Esophagus mucosa (tissue), 1 donor: ENCODE data around the gene IL3RA. TPM values are rescaled to one million over a fixed set of nuclear protein-coding genes. Genes with fewer than 3 reads are reported as not detected.
"Not testable (repeated sequence)": the region's sequence is repeated elsewhere in the genome, so short reads cannot be mapped to it uniquely, and the experiment has no call there.

Source experiments
- ATAC-seq: fragments of 200-7000 bp; cut with Tn5 transposase; one replicate; pipeline ENCODE4 v1.9.1; 2020
- total RNA-seq: library from RNA; stranded (reverse); gene quantifications from one replicate; pipeline ENCODE4 v1.2.4, GENCODE V29; 2023
- donor health status: DM: yes; HTN: yes; CAD: no.

The IL3RA gene
- 1.2 TPM for total RNA-seq

- ATAC-seq, result no peak
These were observed at the start of gene IL3RA for GRCh38 chrX:1336331-1336943. TSS of gene IL3RA (plus strand) at chrX:1336785. CDS start at chrX:1341766, 4,981 bp downstream.

- ATAC-seq, result no peak
These were observed 47.0 kb upstream of the IL3RA start for GRCh38 chrX:1289535-1289934.

DNA sequence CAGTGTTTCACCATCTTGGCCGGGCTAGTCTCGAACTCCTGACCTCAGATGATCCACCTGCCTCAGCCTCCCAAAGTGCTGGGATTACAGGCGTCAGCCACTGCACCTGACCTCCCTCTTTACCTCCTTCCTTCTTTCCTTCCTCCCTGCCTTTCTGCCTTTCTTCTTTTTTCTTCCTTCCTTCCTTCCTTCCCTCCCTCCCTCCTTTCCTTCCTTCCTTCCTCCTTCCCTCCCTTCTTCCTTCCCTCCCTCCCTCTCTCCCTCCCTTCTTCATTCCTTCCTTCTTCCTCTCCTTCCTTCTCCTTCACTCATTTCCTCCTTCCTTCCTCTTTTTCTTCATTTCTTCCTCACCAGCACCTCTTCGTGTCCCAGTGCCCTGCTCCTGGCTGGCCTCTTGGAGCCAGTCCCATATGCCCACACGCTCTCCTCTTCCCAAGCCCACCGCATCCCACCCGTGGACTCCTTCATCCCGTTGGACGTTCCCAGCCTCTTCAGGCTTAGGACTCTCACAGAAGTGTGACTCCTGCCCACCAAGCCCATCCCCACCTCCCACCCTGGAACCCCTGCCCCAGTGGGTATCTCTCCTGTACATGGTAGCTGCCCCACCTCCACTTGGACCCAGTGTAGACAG lies 45.4 kb upstream of the IL3RA start:
- ATAC-seq, result no peak

DNA sequence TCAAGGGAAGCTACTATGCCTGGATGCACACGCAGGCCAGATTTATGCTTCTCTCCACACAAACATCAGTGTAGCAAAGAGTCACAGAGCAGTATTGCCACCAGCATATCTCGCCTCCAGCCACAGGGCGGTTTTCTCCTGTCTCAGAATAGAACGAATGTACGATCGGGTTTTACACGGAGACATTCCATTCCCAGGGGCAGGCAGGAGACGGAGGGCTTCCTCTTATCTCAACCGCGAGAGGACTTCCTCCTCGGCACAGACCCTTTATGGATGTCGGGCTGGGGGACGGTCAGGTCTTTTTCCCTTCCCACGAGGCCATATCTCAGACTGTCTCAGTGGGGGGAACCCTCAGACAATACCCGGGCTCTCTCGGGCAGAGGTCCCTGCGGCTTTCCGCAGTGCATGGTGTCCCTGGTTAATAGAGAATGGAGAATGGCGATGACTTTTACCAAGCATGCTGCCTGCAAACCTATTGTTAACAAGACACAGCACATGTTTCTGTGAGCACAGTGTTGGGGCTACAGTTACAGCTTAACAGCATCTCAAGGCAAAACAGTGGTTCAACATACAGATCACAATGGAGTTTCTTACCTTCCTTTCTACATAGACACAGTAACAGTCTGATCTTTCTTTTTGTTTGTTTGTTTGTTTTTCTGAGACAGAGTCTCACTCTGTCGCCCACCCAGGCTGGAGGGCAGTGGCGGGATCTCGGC lies 43.9 kb upstream of the IL3RA start:
- no peak for ATAC-seq

DNA sequence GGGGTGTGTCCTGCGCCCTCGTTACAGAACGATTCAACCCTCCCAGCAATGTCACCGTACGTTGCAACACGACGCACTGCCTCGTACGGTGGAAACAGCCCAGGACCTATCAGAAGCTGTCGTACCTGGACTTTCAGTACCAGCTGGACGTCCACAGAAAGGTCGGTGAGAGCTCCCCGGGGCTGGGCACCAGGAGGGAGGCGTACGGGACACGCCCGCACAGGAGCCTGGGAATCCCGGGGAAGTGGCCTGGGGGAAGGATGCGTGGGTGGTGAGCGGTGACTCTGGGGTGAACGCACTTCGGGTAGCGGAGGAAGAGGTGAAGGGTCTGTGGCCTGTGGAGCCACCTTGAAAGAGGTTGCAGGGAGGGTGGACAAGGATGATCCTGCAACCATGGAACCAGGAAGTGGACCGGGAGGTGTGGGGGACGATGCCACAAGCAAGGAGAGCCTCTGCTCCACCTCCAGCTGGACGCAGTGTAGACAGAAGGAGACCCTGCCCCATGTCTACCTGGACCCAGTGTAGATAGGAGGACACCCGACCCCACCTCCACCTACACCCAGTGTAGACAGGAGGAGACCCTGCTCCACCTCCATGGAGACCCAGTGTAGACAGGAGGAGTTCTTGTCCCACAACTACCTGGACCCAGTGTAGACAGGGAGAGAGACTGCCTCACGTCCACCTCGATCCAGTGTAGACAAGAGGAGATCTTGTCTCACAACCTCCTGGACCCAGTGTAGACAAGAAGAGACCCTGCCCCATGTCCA lies 42.1 kb upstream of the IL3RA start:
- ATAC-seq, result peak; percentile 41

- ATAC-seq, result no peak
These were observed 41.0 kb upstream of the IL3RA start for GRCh38 chrX:1295550-1295949.

DNA sequence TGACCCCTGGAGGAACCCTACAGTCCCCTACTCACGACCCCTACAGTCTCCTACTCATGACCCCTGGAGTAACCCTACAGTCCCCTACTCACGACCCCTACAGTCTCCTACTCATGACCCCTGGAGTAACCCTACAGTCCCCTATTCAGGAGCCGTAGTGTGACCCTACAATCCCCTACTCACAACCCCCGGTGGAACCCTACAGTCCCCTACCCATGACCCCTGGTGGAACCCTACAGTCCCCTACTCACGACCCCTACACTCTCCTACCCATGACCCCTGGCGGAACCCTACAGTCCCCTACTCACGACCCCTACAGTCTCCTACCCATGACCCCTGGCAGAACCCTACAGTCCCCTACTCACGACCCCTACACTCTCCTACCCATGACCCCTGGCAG lies 39.0 kb upstream of the IL3RA start:
- ATAC-seq, result not testable (repeated sequence)

DNA sequence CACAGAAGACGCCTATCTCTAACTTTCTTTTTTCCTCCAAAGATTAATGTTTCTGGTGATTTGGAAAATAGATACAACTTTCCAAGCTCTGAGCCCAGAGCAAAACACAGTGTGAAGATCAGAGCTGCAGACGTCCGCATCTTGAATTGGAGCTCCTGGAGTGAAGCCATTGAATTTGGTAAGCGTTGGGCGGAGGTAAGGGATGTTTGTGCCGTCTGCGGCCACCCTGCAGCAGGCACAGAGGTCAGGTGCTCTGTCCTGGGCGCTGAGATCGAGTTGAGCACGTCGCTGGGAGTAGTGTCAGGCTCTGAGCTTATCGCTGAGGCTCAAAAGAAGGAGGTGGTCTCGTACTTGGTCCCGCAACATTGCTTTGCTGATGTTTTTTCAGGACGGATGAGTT lies 36.1 kb upstream of the IL3RA start:
- ATAC-seq, result no peak

GRCh38 chrX:1305411-1305810 lies 31.2 kb upstream of the IL3RA start:
- ATAC-seq, result no peak

DNA sequence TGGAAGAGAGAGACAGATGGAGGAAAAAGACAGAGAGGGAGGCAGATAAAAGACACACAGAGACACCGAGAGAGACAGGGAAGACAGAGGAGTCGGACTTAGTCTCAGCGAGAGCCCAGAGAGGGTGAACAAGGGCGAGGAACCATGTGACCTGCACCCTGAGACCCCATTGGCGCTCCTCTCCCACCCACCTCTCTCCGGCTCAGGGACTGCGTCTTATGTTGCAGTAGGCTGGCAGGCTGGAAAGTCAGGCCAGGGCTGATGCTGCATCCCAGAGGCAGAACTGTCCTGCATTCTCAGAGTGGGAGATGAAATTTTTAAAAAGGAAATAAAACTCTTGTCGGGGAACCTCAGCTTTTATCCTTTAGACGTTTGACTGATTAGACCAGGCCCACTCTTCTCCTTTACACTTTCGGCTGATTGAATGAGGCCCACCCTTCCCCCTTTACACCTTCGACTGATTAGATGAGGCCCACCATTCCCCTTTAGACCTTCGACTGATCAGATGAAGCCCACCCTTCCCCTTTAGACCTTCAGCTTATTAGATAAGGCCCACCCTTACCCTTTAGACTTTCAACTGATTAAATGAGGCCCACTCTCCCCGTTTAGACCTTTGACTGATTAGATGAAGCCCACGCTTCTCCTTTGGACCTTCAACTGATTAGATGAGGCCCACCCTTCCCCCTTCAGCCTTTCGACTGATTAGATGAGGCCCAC lies 29.5 kb upstream of the IL3RA start:
- peak; percentile 23 for ATAC-seq

GRCh38 chrX:1307626-1308340 lies 28.8 kb upstream of the IL3RA start:
- ATAC-seq, result no peak

DNA sequence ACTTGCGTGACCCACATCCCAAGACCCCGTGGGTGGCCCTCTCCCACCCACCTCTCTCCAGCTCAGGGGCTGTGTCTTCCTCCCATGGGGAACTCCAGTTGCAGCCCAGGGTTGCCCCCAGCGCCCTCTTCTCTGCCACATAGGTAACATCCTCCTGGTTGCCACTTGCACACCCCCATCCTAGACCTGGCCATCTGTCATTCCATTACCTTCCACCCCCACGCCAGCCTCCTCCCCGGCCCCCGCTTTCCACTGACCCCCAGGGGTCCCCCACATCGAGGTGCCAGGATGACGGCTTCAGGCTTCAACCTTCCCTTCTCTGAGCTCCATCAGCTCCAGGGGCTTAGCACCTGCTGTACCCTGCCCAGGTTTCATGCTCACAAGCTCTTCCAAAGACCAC lies 28.1 kb upstream of the IL3RA start:
- no peak for ATAC-seq

- ATAC-seq, result not testable (repeated sequence)
These were observed 27.7 kb upstream of the IL3RA start for GRCh38 chrX:1308917-1309316.

- ATAC-seq, result no peak
These were observed 22.8 kb upstream of the IL3RA start for GRCh38 chrX:1313788-1314187.

GRCh38 chrX:1316527-1316926 lies 20.1 kb upstream of the IL3RA start:
- peak; percentile 44 for ATAC-seq

- no peak for ATAC-seq
These were observed 14.9 kb upstream of the IL3RA start for GRCh38 chrX:1321674-1322073.

DNA sequence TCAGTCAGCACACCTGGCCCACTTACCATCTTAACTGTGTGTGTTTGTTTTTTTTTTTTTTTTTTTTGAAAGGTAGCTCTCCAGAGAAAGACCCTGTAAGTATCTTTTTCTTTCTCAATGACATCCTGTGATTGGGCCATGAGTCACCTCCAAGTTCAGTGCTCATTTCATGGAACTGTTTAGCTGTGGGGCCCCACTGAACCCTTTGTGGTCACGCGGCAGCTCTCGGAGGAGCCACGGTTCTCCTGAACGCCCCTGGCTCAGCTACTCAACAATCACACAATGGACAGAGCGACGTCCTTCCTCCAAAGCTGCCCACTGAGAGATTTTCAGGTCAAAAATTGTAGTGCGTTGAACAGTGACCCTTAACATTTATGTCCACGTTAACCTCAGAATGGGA lies 14.2 kb upstream of the IL3RA start:
- no peak for ATAC-seq

DNA sequence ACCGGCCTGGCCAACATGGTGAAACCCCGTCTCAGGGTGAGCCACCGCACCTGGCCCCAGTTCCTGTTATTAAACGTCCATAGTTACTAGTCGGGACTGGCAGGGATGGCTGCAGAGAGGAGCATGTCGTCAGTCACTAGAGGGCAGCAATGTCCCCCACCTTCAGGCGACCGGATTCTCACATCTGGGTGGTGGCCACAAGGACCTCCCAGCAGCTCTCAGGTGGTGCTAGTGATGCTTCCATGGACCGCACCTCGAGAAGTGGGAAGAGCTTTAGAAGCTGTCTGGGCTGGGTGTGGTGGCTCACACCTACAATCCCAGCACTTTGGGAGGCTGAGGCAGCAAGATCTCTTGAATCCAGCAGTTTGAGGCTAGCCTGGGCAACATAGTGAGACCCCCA lies 13.3 kb upstream of the IL3RA start:
- ATAC-seq, result peak; percentile 35

DNA sequence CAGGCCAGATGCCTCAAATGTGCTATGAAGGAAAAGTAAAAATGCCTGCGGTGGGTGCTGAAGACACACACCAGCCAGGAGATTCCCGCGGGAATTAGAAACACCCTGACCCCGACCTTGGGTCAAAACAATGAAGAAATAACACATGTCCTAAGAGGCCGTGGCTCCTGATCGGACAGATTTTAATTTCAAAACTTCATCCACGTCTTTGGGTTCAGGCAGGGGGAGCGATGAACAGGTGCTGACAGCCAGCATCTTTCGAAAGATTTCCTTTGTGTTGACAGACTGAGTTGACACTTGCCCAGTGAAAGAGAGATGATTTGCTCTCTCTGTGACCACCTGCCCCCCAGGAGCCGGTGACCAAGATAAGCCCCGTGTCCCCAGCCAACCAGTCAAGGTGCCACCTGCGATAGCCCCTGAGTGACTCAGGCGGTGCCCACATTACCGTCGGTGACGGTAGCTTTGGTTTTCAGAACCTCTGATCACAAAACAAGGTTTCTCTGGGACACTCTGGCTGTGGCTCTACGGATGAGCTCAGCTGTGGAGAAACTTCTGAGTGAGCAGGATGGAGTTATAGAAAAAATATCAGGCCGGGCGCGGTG lies 11.0 kb upstream of the IL3RA start:
- ATAC-seq, result no peak

DNA sequence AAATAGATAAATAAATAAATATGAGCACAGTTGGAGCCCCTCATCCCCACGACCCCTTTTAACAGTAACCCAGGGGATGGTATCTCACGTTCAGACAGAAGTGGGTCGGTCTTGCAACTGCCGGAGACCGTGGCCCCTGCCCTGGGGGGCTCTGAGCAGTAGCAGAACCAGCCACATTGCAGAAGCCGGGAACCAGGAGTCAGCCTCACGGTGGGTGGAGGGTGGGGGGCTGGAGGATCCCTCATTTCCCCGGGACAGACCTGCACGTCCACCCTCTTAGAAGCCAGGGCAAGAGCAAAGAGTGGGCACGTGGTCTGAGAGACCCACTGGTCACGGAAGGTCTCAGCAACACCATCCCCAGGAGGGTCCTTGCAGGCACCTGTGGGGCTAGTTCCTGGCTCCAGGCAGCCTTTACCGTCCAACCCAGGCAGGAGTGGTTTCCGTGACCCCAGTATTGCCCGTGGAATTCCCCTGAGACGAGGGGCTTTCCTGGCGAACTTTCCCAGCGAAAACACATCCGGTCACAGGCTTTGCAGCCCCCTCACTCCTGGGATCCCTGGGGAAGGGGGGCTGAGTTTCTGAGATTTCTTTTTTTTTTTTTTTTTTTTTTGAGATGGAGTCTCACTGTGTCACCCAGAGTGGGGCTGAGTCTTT lies 8.8 kb upstream of the IL3RA start:
- no peak for ATAC-seq

DNA sequence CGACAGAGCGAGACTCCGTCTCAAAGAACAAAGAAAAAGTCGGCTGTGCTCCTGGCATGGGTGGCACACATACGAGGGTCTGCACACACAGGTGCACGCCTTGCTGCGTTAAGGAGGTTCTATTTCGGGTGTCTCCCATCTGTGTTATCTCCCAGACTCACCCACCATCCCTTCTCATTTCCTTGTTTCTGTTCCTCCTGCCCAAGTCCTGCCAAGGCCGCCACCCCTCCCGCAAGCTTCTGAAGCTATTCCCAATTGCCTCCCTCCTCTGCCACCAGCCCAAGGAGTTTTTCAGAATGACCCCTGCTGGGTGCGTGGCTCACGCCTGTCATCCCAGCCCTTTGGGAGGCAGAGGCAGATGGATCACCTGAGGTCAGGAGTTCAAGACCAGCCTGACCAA lies 6.0 kb upstream of the IL3RA start:
- ATAC-seq, result no peak
